GM19372 (cell line): ENCODE measurements around the gene VWA1.
"Not testable (repeated sequence)": the region's sequence is repeated elsewhere in the genome, so short reads cannot be mapped to it uniquely, and the experiment has no call there.

Experiments
- ATAC-seq: cut with Tn5 transposase; IDR thresholded peaks from one replicate; pipeline ENCODE4 v1.9.1; 2021; ENCODE audit warnings: mild to moderate bottlenecking, low read depth, moderate library complexity; ENCODE audit not compliant: unreplicated experiment

The VWA1 gene

GRCh38 chr1:1421147-1421906, 14.2 kb upstream of the VWA1 start, which contains the start of gene ANKRD65:
TSS of gene ANKRD65 (minus strand) at chr1:1421276. CDS start at chr1:1421005, 271 bp downstream.
- no peak for ATAC-seq

DNA sequence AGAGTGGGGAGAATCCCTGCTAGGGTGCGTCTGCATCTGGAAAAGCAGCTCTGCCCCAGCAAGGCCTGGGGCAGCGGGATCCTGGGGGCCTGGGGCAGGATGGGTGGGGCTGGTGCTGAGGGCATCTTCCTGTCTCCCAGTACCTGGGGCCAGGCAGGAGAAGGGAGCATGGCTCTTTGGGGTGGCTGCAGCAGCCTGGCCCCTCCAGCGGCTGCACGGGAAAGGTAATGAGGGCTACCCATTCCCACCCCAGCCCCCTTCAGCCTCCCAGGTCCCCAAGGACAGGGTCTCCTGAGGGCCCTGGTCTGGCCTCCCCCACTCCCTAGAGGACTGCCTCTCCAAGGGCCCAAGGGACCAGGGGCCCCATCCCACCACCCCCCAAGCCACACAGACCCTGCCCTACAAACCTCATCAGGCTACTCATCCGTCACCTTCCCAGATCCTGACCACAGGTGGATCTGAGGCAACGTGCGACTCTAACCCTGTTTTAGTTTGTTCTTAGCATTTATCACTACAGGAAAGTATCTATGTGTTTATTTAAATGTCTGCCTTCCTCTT, 13.5 kb upstream of the VWA1 start:
- ATAC-seq: no peak

- ATAC-seq: no peak
These were observed 12.8 kb upstream of the VWA1 start for GRCh38 chr1:1422465-1423244.

DNA sequence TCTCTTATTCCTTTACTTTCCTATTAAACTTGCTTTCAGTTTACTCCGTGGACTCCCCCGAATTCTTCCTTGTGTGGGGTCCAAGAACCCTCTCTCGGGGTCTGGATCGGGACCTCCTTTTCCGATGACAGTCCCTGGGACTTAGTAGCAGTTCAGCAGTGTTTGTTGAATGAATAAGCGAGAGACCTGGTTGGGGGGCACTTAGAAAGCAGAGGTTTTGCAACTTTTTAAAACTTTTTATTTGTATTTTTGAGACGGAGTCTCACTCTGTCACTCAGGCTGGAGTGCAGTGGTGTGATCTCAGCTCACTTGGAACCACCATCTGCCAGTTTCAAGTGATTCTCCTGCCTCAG, 12.3 kb upstream of the VWA1 start:
- ATAC-seq: no peak

DNA sequence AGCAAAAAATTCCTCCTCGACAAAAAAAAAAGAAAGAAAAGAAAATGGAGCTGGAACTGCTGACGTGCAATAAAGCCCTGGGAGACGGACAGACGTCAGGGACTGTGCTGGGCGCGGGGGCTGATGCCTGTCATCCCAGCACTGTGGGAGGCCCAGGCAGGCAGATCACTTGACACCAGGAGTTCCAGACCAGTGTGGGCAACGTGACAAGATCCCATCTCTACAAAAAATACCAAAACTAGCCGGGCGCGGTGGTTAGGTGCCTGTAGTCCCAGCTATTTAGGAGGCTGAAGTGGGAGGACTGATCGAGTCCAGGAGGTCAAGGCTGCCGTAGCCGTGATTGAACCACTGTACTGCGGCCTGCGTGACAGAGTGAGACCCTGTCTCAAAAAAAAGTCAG, 10.8 kb upstream of the VWA1 start:
- no peak for ATAC-seq

DNA sequence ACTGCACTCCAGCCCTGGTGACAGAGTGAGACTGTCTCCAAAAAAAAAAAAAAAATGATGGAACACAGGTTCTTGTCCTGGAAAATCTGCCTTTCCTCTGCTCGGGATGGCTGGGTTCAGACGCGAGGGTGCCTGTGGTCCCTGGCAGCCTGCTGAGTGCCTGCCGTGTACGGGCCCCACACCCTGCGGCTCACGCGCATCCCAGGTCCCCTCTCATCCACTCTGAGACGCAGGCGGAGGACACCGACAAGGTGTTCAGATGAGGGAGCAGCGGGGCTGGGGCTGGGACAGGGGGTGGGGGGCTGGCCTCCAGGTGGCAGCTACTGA, 10.1 kb upstream of the VWA1 start:
- ATAC-seq: no peak

- no peak for ATAC-seq
These were observed 9.6 kb upstream of the VWA1 start for GRCh38 chr1:1425753-1426495.

DNA sequence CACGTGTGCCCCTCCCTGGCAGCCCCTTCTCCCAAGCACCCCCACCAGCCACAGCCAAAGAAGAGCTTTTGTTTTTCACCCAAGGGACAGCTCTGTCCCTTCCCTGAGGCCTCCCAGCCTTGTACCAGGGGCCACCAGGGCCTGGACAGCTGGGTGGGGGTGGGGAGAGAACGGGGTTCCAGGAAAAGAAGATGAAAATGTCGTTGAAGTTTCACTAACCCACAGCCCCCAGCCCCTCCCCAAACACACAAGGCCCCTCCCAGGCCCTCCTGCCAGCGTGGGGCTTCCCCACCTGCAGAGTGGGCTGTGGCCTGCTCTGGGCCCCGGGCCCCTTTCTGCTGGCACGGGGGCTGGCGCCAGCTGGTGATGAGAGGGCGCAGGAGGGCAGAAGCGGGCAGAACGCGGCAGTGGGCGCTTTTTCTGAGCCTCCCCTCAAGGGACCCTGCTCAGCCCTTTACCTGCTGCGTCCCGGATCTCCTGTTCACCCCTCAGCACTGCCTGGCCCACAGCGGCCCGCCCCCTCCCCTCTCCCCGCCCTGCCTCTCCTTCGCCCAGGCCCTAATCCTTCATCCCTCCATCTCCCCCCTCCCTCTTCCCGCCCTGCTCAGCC, 8.9 kb upstream of the VWA1 start:
- no peak for ATAC-seq

DNA sequence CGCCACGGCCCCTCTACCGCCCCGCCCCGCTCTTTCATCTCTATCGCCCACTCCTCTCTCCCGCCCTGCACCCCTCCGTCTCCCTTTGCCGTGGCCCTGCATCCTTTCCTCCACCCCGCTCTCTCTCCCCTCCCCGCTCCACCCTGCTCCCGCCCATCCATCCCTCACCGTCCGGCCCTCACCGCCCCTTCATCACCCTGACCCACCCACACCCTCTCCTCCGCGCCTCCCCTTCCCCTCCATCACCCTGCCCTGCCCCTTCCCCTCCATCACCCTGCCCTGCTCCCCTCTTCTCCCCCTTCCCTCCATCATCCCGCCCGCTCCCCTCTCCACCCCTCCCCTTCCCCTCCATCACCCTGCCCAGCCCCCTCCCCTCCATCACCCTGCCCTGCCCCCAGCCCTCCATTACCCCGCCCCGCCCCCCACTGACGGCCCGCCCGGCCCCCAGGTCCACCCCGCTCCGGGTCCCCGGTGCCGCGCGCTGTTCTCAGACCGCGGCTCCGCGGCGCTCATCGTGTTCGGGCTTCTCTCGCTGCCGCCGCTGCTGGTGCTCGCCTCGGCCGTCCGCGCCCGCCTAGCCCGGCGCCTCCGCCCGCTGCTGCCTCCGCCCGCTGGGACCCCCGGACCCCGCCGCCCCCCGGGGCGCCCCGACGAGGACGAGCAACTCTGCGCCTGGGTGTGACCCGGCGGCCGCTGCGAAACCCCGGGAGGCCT, 8.2 kb upstream of the VWA1 start:
- ATAC-seq: no peak

DNA sequence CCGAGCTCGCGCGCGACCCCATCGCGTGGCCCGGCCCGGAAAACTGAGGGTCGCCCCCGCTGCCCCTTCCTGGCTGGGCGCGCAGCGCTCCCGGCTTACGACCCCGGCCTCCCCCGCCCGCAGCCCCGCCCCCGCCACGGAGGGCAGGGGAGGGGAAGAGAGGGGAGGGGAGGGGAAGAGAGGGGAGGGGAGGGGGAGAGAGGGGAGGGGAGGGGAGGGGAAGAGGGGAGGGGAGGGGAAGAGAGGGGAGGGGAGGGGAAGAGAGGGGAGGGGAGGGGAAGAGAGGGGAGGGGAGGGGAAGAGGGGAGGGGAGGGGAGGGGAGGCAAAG, 7.7 kb upstream of the VWA1 start:
- no peak for ATAC-seq

DNA sequence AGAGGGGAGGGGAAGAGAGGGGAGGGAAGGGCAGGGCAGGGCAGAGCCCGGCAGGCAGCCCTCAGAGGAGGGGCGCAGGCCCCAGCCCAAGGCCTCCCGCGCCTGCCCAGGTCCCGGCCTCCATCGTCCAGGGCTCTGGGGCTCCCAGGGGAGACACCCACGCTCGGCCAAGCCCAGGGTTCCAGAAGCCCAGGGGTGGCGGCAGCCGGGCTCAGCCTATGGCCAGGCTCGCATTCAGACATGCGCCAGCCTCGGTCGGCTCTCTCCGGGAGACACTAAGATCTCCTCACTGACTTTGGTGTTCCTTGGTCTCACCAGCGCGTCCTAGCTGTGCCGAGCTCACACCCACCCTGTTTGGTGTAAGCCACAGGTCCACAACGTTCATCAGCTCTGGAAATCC, 7.3 kb upstream of the VWA1 start:
- no peak for ATAC-seq

GRCh38 chr1:1428967-1429366, 6.5 kb upstream of the VWA1 start:
- not testable (repeated sequence) for ATAC-seq

DNA sequence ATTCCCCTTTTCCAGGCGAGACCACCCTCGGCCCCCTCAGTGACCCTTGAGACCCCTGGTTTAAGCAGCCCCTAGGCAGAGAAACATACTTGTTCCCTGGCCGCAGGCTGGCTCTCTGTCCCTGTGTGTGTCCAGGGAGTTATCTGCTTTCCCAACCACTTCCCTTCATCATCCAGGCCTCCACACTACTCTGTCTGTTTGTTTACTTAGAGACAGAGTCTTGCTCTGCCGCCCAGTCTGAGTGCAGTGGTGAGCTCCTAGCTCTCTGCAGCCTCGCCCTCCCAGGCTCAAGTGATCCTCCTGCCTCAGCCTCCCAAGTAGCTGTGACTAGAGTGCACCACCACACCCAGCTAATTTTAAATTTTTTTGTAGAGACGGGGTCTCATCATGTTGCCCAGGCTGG, 5.8 kb upstream of the VWA1 start:
- no peak for ATAC-seq

DNA sequence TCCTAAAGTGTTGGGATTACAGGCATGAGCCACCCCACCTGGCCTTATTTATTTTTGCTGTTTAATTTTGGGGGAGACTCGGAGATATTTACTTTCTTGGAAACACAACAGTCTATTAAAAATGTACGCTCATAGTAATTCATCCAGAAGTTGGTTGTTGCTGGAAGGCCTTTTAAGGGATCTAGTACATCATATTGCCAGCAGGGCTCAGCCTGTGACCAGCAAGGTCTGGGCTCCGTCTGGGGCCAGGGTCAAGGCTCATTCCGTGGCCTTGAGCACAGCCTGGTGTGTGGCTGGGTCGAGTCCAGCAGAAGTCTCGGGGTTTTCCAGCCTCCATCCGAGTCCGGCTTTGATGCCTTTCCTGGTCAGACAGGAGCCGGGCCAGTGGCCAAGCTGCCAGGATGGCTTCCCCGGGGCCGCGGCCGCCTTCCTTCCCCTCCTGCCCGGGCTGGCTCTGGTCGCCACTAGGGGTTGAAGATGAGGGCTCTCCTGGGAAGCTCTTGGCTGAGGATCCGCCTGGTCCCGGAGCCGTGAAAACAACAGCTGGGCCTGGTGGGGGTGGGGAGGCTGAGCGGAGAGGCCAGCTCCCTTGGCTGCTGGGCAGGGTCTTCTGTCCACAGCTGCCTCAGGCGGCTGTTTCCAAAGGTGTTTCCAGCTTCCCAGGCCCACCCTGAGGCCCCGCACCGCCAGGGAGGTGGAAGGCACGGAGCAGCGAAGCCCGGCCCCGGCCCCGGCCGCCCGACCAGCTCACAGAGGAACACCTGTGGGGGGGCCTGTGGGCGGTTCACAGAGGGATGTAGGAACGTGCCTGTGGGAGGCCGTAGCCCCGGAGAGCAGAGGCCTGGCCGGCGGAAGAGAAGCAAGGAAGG, 5.1 kb upstream of the VWA1 start:
- no peak for ATAC-seq

DNA sequence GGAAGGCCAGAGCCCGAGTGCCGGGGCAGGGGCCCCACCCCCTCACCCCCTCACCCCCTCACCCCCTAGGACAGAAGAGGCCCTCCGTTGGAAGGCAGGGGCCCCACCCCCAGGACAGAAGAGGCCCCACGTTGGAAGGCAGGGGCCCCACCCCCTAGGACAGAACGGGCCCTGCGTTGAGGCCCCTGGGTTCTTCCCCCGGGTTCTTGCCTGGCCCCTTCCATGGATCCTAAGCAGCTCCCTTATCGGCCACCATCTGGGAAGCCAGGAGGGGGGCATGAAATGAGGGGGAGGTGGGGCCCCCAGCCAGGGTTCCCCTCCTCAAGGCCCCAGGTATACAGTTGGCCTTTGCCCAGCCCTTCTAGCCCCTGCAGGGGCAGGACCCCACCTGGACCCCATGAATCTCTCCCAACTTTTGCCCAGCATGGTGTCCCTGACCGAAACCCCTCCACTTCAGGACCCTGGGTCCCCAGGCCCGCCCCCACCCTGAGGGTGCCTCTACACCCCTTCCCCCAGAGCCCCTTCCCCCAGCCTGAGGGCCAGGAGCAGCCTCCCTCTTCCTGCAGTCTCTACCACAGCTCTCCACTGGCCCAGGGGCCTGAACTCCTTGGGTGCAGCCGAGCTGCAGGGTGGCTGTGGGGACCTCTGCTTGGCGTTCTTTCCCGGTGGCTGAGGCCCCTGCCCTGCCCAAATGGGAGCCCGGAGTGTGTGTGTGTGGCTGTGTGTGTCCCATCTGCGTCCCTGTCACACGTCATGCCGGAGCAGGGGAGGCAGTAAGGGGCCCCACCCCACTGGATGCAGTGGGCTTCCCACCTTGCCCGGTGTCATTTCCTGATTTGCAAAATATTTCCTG, 4.3 kb upstream of the VWA1 start:
- ATAC-seq: no peak

GRCh38 chr1:1431845-1432273, 3.6 kb upstream of the VWA1 start:
- no peak for ATAC-seq

DNA sequence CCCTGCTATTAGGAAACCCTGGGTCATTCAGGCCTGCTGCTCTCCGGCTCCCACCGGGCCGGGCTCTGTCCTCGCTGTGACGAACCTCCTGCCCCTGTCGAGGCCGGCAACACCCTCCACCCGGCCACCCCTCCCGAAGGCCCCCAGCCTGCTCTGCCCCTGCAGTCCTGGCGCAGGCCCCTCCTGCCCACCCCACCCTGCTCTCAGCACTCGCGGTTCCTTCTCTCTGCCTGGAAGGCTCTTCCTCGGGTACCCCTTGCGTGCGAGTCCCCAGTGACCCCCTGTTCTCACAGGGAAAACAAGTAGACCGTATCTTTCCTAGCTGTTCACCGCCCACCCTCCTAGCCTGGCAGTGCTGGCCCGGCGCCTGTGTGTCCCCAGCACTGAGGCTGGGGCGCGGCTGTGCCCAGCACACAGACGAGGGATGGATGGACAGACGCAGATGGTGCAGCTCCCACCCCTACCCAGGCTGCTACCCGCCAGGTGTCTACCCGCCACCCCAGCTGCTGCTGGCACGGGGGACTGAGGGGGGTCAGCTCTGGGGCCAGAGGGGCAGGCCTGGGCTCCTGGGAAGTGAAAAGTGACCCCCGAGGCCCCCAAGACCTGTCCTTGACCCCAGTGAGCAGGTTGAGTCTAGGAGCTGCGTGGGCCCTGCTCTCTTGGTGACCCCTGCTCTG, 3.1 kb upstream of the VWA1 start:
- ATAC-seq: no peak
